Stimulated activated CD4-positive, alpha-beta T cell treated with anti-CD3 and anti-CD28 coated beads, Interleukin-1b, Interleukin-23, amount 100 ng/mL, for 1 hour (primary cell): ENCODE data around the gene AHRR.
"Not testable (repeated sequence)": the region's sequence is repeated elsewhere in the genome, so short reads cannot be mapped to it uniquely, and the experiment has no call there.

ENCODE experiments used
- DNase-seq, 2 donors: peaks; one replicate each; pipeline ENCODE4 v3.0.0-alpha.2; 2020; ENCODE audit warnings: low read depth in 2 of 2

Gene AHRR

GRCh38 chr5:305459-305858, 16.1 kb upstream of the AHRR start:
- no peak for DNase-seq

- no peak for DNase-seq
Observed at GRCh38 chr5:306011-306805, 15.3 kb upstream of the AHRR start.

GRCh38 chr5:307306-307705, 14.2 kb upstream of the AHRR start:
- DNase-seq: no peak

GRCh38 chr5:307794-308579, 13.5 kb upstream of the AHRR start:
- DNase-seq: no peak

GRCh38 chr5:308672-309271, 12.7 kb upstream of the AHRR start:
- DNase-seq: no peak

GRCh38 chr5:309831-310230, 11.7 kb upstream of the AHRR start:
- not testable (repeated sequence) for DNase-seq

- DNase-seq: no peak
Observed at GRCh38 chr5:310516-310915, 11.0 kb upstream of the AHRR start.

- DNase-seq: no peak
Observed at GRCh38 chr5:310941-311434, 10.5 kb upstream of the AHRR start.

GRCh38 chr5:311963-312362, 9.6 kb upstream of the AHRR start:
- no peak for DNase-seq

GRCh38 chr5:312845-313244, 8.7 kb upstream of the AHRR start:
- DNase-seq: no peak

- DNase-seq: no peak
Observed at GRCh38 chr5:313265-313664, 8.2 kb upstream of the AHRR start.

GRCh38 chr5:313806-314376, 7.6 kb upstream of the AHRR start:
- no peak for DNase-seq

GRCh38 chr5:314676-315487, 6.6 kb upstream of the AHRR start:
- DNase-seq: no peak

- no peak for DNase-seq
Observed at GRCh38 chr5:315488-316209, 5.9 kb upstream of the AHRR start.

- DNase-seq: no peak
Observed at GRCh38 chr5:316210-317085, 5.1 kb upstream of the AHRR start.

GRCh38 chr5:317086-317811, 4.3 kb upstream of the AHRR start:
- peak in 1 of 2 donors; percentile 21 for DNase-seq

GRCh38 chr5:318341-318897, 3.1 kb upstream of the AHRR start:
- no peak for DNase-seq

- DNase-seq: no peak
Observed at GRCh38 chr5:318931-319601, 2.4 kb upstream of the AHRR start.
